D721Med (cell line): Measurements from ENCODE around the gene RSPH1.

ENCODE experiments used
- DNase-seq: peaks from one replicate; pipeline ENCODE4 v3.0.0; 2011; ENCODE audit warnings: low spot score; ENCODE audit not compliant: insufficient read length
- FAIRE-seq: peaks from 2 replicates; lab custom pipeline; 2011; peaks lifted over from hg19 to GRCh38; lab: Jason Lieb, UNC
- TF ChIP-seq, protein P1 (sequence below): IDR thresholded peaks from 2 replicates; pipeline ENCODE4 v1.5.1; 2012; ENCODE audit warnings: mild to moderate bottlenecking, control low read depth; ENCODE audit not compliant: insufficient read depth; ENCODE audit errors: missing control alignments

Gene RSPH1

DNA sequence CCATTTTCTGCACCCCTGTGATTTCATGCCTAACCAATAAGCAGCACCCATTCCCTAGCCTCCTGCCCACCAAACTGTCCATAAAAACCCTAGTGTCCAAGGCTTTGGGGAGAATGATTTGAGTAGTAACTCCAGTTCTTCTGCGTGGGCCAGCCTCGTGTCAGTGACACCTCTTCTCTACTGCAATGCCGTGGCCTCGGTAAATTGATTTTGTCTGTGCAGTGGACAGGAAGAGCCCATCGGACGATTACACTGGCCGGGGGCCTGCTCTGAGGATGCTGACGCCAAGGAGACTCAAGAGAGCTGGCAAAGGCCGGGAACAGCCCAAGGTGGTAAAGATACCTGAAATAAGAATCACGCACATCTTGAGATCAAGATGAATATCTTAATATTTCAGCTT is 29.3 kb downstream of the RSPH1 start:
- FAIRE-seq (no peak), DNase-seq (no peak)
- TF ChIP-seq, protein P1, sequence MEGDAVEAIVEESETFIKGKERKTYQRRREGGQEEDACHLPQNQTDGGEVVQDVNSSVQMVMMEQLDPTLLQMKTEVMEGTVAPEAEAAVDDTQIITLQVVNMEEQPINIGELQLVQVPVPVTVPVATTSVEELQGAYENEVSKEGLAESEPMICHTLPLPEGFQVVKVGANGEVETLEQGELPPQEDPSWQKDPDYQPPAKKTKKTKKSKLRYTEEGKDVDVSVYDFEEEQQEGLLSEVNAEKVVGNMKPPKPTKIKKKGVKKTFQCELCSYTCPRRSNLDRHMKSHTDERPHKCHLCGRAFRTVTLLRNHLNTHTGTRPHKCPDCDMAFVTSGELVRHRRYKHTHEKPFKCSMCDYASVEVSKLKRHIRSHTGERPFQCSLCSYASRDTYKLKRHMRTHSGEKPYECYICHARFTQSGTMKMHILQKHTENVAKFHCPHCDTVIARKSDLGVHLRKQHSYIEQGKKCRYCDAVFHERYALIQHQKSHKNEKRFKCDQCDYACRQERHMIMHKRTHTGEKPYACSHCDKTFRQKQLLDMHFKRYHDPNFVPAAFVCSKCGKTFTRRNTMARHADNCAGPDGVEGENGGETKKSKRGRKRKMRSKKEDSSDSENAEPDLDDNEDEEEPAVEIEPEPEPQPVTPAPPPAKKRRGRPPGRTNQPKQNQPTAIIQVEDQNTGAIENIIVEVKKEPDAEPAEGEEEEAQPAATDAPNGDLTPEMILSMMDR, result no peak

DNA sequence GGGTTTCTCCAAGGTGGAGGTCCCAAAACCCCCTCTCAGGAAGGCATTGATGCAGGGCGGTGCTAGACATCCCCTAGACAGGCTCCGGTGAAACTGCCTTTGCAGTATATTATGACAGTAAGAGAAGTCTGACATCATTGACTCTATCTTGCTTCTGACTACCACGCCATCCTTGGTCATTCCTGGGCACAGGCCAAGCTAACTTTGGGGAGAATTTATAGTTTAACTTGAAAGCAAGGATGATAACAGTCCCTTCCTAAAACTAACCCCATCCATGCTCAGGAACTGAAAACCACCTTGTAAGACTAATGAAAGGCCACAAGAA is 30.3 kb downstream of the RSPH1 start:
- TF ChIP-seq, protein P1, result no peak
- FAIRE-seq, result no peak

DNA sequence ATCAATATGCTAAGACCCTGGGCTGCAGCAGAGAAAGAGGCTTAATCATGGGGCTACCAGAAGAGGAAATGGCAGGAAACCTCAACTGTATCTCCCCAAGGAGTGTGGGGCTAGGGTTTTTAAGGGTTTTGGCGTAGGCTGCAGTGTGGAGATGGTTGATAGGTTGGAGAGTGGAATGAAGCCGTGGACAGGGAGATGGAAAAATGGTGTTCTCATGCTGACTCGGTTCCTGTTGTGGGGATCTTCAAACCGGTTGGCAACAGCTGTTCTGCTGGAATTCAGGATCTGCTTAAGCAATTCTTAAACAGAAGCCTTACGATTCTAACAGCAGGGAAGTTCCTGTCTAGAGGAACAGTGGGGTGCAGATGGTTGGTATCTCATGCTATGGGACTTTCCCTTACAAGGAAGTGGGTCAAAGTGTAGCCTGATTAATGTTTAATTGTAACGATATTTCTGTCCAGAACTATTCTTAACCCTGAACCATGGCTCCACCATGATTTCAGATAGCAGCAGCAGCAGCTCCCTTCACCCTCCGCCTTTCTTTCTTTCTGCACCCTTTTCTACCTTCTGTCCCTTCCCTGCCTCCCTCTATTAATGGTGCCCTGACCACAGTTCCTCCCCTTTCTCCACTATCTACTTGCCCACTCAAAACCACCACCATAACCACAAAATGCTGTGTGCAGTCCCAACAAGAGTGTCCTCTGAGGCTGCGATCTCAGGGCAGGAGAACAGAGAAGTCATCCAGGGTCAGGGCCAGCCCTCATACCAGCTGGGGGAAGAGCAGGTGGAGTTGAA is 30.8 kb downstream of the RSPH1 start:
- FAIRE-seq, result no peak
- TF ChIP-seq, protein P1, result no peak
- no peak for DNase-seq

More for the DNA sequence above, 30.3 kb downstream of the RSPH1 start:
- DNase-seq, result no peak

DNA sequence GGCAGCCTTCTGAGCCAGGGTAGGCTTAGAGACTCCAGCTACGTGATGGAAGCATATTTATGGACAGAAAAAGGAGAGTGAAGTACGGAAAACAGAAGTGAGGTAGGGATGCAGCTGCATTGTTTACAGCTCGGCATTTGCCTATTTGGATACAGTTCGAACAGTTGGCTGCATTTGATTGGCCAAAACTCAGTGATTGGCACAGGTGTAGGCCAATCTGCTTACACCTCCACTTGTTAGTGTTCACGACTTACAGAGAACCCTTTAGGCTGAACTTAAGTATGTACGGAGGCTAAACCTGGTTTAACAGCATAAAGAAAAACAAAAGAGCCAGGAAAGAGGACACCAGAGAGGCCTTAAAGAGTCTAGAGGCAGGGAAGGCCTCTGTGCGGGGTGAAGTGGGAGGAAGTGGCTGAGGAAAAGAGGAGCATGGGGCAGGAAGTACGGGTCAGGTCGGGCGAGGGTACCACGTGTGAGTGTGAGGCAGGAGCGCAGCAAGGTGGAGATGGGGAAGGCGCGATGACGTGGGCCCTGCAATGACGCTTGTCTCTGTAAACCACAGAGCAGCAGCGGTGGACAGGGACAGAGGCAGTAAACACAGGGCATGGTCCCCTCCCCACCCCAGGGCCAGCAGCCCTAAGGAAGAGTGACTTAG is 32.0 kb downstream of the RSPH1 start:
- FAIRE-seq, result no peak
- no peak for DNase-seq
- TF ChIP-seq, protein P1, result no peak

DNA sequence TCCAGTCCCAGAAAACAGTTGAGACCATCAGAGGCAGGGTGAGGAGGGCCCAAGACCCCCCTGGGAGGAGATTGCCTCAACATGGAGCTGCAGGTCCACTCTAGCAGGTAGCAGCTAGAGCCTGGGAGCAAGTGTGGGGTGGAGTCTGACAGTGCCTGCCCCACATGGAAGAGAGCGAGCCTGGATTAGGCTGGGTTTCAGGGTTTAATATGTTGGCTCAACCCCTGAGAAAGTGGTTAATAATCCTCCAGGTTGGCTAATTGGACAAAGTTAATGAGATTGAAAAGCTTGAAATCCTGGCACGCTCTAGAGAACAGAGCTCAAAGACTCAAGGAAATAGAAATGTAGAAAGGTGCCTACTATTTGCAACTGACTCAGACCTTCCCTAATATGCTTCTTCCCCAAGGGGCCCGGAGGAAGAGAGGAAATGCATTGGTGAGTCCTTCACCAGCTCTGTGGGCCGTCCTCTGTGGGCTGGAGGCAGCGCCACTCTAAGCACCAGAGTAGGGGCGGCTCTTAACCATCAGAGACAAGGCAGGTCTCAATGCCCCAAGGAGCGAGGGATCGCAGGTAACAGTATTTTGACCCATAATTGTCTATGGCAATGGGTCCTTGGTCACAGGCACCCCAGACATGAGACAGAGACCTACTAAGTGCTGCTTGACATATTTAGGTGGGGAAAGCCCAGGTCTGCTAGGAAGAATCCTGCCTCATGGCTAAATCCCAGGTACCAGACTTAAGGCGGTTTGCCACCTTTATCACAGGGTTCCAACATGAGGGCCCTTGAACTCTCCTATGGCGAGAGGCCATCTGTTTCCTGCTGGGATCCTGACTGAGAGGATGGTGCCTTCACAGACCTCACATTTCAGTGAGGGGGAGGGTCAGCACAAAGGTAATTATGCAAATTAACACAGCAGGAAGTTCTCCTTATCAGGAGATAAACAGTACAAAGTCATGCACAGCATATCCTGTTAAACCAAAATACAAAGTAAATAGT is 33.8 kb downstream of the RSPH1 start:
- TF ChIP-seq, protein P1, result no peak
- FAIRE-seq (no peak), DNase-seq (peak; percentile 55)

DNA sequence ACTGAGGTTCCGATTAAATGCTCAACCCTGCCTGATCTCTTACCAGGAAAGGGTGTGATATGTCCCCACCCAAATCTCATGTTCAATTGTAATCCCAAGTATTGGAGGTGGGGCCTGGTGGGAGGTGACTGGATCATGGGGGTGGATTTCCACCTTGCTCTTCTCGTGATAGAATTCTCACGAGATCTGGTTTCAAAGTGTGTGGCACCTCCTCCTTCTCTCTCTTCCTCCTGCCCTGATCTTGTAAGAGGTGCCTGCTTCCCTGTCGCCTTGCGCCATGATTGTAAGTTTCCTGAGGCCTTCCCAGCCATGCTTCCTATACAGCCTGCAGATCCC is 34.9 kb downstream of the RSPH1 start:
- FAIRE-seq, result no peak
- TF ChIP-seq, protein P1, result no peak
- DNase-seq, result no peak
